K562 (cell line): ENCODE measurements around the gene LRRC61. TPM values are rescaled to one million over a fixed set of nuclear protein-coding genes. Genes with fewer than 3 reads are reported as not detected.

Experiments used
- BDP1 ChIP-seq: IDR thresholded peaks from 3 replicates; pipeline ENCODE4 v1.6.1; 2011; ENCODE audit not compliant: insufficient read length, insufficient read depth
- DPF2 ChIP-seq: fragments of 450-650 bp; IDR thresholded peaks from 2 replicates; pipeline ENCODE4 v1.6.1; 2016
- E2F8 ChIP-seq: fragments of 450-650 bp; IDR thresholded peaks from 2 replicates; pipeline ENCODE4 v1.7.1; 2018; ENCODE audit warnings: mild to moderate bottlenecking, low read depth; ENCODE audit not compliant: partially characterized antibody
- HEY1 ChIP-seq: fragments of 250-450 bp; sonication (Bioruptor Pico); IDR thresholded peaks from 2 replicates; pipeline ENCODE4 v1.5.0; 2020; ENCODE audit warnings: mild to moderate bottlenecking, moderate library complexity, borderline replicate concordance
- HMGN3 ChIP-seq: IDR thresholded peaks from 2 replicates; pipeline ENCODE4 v1.6.1; 2011; ENCODE audit warnings: borderline replicate concordance, low read depth, mild to moderate bottlenecking, mixed read lengths, low read length; ENCODE audit not compliant: insufficient read length; ENCODE audit errors: extremely low read depth
- KAT7 ChIP-seq: sonication (generic); formaldehyde crosslinking; IDR thresholded peaks from 2 replicates; pipeline ENCODE4 v1.8.0; 2022; ENCODE audit warnings: missing genetic modification reagents, mild to moderate bottlenecking, borderline replicate concordance
- LCOR ChIP-seq: sonication (generic); formaldehyde crosslinking; IDR thresholded peaks from 2 replicates; pipeline ENCODE4 v1.8.0; 2022; ENCODE audit warnings: mild to moderate bottlenecking, missing genetic modification reagents
- NEUROD1 ChIP-seq: fragments of 150-350 bp; IDR thresholded peaks from 2 replicates; pipeline ENCODE4 v1.6.1; 2014; ENCODE audit warnings: borderline replicate concordance, low read length, low read depth; ENCODE audit not compliant: partially characterized antibody
- NFATC3 ChIP-seq: fragments of 450-650 bp; IDR thresholded peaks from 2 replicates; pipeline ENCODE4 v1.6.1; 2017; ENCODE audit warnings: mild to moderate bottlenecking
- NFRKB ChIP-seq: fragments of 450-650 bp; IDR thresholded peaks from 2 replicates; pipeline ENCODE4 v1.6.1; 2016; ENCODE audit warnings: low read depth
- NR1H2 ChIP-seq: sonication (generic); formaldehyde crosslinking; IDR thresholded peaks from 2 replicates; pipeline ENCODE4 v1.4.0; 2020; ENCODE audit warnings: mild to moderate bottlenecking, missing genetic modification reagents
- NR2C1 ChIP-seq, 2 experiments: fragments of 450-650 bp; IDR thresholded peaks; 2 replicates each; pipeline ENCODE4 v1.6.1; 2017; ENCODE audit warnings: mild to moderate bottlenecking in 2 of 2, antibody characterized with exemption in 1 of 2, inconsistent platforms in 1 of 2, missing compliant biosample characterization in 1 of 2, missing genetic modification characterization in 1 of 2
- POLR2G ChIP-seq: fragments of 200-400 bp; formaldehyde crosslinking; IDR thresholded peaks from 2 replicates; pipeline ENCODE4 v1.6.1; 2017; ENCODE audit warnings: low read depth, mild to moderate bottlenecking, antibody characterized with exemption, low read length, moderate library complexity
- SMARCA4 ChIP-seq: fragments of 450-650 bp; IDR thresholded peaks from 2 replicates; pipeline ENCODE4 v1.6.1; 2016
- SRF ChIP-seq, 2 experiments: fragments of 250-450, 450-650 bp in 1 of 2; sonication (Bioruptor Pico) in 1 of 2; sonication (generic) in 1 of 2; formaldehyde crosslinking; IDR thresholded peaks; 2 replicates each; pipeline versions ENCODE4 v1.5.0 to v1.5.1; 2020 to 2022; ENCODE audit warnings: mild to moderate bottlenecking in 1 of 2, missing genetic modification reagents in 1 of 2
- STAT5B ChIP-seq: fragments of 250-450 bp; sonication (Bioruptor Pico); IDR thresholded peaks from 2 replicates; pipeline ENCODE4 v1.8.0; 2021; ENCODE audit warnings: mild to moderate bottlenecking, inconsistent platforms
- STAT6 ChIP-seq: sonication (generic); formaldehyde crosslinking; IDR thresholded peaks from 2 replicates; pipeline ENCODE4 v1.8.1; 2023; ENCODE audit warnings: mild to moderate bottlenecking, missing genetic modification reagents
- ZNF408 ChIP-seq: fragments of 250-450 bp; sonication (Bioruptor Pico); IDR thresholded peaks from 2 replicates; pipeline ENCODE4 v1.4.0; 2020; ENCODE audit warnings: low read depth, mild to moderate bottlenecking, moderate library complexity
- ZNF79 ChIP-seq: fragments of 250-450 bp; sonication (Bioruptor Pico); IDR thresholded peaks from 2 replicates; pipeline ENCODE4 v1.4.0; 2020; ENCODE audit warnings: low read depth, mild to moderate bottlenecking, moderate library complexity
- polyA plus RNA-seq, 8 experiments: library from polyadenylated mRNA; depleted of rRNA in 4 of 8; stranded (reverse) in 5 of 8; unstranded in 3 of 8; fragments of >200 nt; fragmentation: Nextera tagmentation in 2 of 8; fragmentation: Illumina TruSeq in 1 of 8; extraction: Ambion mirVana in 2 of 8; extraction: Trizol in 1 of 8; gene quantifications; 2 replicates each; pipeline versions ENCODE4 v1.2.1 to v1.2.3, GENCODE V29; 2011 to 2014; ENCODE audit warnings: inconsistent platforms in 1 of 8, missing spikeins in 1 of 8
- total RNA-seq, 7 experiments: library from RNA; depleted of rRNA in 6 of 7; stranded (reverse); fragments of >200 nt in 6 of 7; fragmentation: Illumina TruSeq in 2 of 7; extraction: Trizol in 2 of 7; gene quantifications; 2 replicates each; pipeline versions ENCODE4 v1.2.1 to v1.2.3, GENCODE V29; 2011 to 2021; ENCODE audit warnings: low replicate concordance in 1 of 7

Gene LRRC61
- total and polyA plus RNA-seq, 9 of the 15 experiments (the other 6 are each of a cell fraction or from before 2014, with no cell fraction given): 1.3 to 55.2 (median 35.2) TPM

GRCh38 chr7:150378115-150378852 is 55.1 kb downstream of the LRRC61 start (continued):
- no peak for TF ChIP-seq HMGN3
- peak; percentile 9 for TF ChIP-seq NEUROD1
- no peak for TF ChIP-seq NR2C1 (IDR thresholded peaks at IDR 0.05)
- 0 out of 2 replicates have a peak, but pooled peaks have one; percentile 8 for TF ChIP-seq NR2C1 (tag; IDR thresholded peaks at IDR 0.05)
- no peak for TF ChIP-seq STAT5B
- TF ChIP-seq KAT7 (CRISPR knock-in tag): peak; percentile 27; the same call in 1 of the 2 replicates
- TF ChIP-seq POLR2G: no peak
- no peak for TF ChIP-seq E2F8
- 0 out of 2 replicates have a peak, but pooled peaks have one; percentile 53 for TF ChIP-seq SMARCA4
- no peak for TF ChIP-seq BDP1
- TF ChIP-seq ZNF408 (CRISPR knock-in tag): no peak
- no peak for TF ChIP-seq STAT6 (CRISPR knock-in tag)
- TF ChIP-seq NR1H2 (CRISPR knock-in tag): no peak
- no peak for TF ChIP-seq LCOR (CRISPR knock-in tag)
- TF ChIP-seq ZNF79 (CRISPR knock-in tag): no peak
- TF ChIP-seq NFRKB: 0 out of 2 replicates have a peak, but pooled peaks have one; percentile 64
- peak in 1 of 2 experiments; percentile 57; a peak in 1 of 4 replicates for TF ChIP-seq SRF (CRISPR knock-in tag; IDR thresholded peaks at IDR 0.05)
- TF ChIP-seq NFATC3: no peak
- TF ChIP-seq HEY1: no peak
- peak; percentile 60; the same call in 1 of the 2 replicates for TF ChIP-seq DPF2
